ENCODE data around the gene VWA3A. TPM values are rescaled to one million over a fixed set of nuclear protein-coding genes. Genes with fewer than 3 reads are reported as not detected.

VWA3A gene
- total and polyA plus RNA-seq, 2 of the 4 experiments (the other 2 are of a cell fraction) = not detected

- H2BK120ac ChIP-seq (ENCODE audit: low read depth, low read length) = peak overlapping the region; percentile 32
- H3K23ac ChIP-seq (ENCODE audit: low read depth, low read length) = peak overlapping the region; percentile 81
- H3K9me3 ChIP-seq (ENCODE audit: control insufficient read depth, insufficient read depth, low read length) = peaks cover 2% of the 10 kb centered on the region
- no TSS peak for BruUV-seq (replicated peaks)
- no peak for ATAC-seq (ENCODE audit: low read depth)
- TF ChIP-seq, protein P1, sequence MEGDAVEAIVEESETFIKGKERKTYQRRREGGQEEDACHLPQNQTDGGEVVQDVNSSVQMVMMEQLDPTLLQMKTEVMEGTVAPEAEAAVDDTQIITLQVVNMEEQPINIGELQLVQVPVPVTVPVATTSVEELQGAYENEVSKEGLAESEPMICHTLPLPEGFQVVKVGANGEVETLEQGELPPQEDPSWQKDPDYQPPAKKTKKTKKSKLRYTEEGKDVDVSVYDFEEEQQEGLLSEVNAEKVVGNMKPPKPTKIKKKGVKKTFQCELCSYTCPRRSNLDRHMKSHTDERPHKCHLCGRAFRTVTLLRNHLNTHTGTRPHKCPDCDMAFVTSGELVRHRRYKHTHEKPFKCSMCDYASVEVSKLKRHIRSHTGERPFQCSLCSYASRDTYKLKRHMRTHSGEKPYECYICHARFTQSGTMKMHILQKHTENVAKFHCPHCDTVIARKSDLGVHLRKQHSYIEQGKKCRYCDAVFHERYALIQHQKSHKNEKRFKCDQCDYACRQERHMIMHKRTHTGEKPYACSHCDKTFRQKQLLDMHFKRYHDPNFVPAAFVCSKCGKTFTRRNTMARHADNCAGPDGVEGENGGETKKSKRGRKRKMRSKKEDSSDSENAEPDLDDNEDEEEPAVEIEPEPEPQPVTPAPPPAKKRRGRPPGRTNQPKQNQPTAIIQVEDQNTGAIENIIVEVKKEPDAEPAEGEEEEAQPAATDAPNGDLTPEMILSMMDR (conservative IDR thresholded peaks at IDR 0.05; ENCODE audit: low read depth, low read length) = no peak
- TF ChIP-seq RCOR1 (IDR thresholded peaks at IDR 0.05; ENCODE audit: insufficient replicate concordance, low read length) (no peak), ELK1 (IDR thresholded peaks at IDR 0.05; ENCODE audit: borderline replicate concordance, low read depth, low read length) (no peak), NFE2L2 (IDR thresholded peaks at IDR 0.05; ENCODE audit: low read depth, low read length) (no peak)
- H4K8ac ChIP-seq (ENCODE audit: low read depth in 2 of 2, low read length in 2 of 2) = peak overlapping the region in 1 of 2 experiments; percentile 11; a peak in 1 of 4 replicates
- DNase-seq = no peak
- H3K18ac ChIP-seq (ENCODE audit: low read depth, low read length) = no peak overlapping the region
- H2BK5ac ChIP-seq (ENCODE audit: low read depth, low read length, poor library complexity, severe bottlenecking) = no peak overlapping the region
- peak overlapping the region; percentile 72 for H2AK5ac ChIP-seq (ENCODE audit: low read depth, low read length)
- in situ Hi-C loops (cut with MboI; ENCODE audit: low sequenced_read_pairs) = loop anchor here (5.0 kb wide), 1 partner anchor 69 kb away; the partner anchor contains the start of gene PDZD9
- WGBS, 2 experiments (ENCODE audit: extremely low coverage in 2 of 2, insufficient read length in 1 of 2) = no CpG with 5 or more reads among the region's 7 CpGs
- H3K4me1 ChIP-seq (ENCODE audit: control insufficient read depth, insufficient read depth, low read length) = peaks cover 15% of the 10 kb centered on the region
- ChIA-PET CTCF (interaction anchor here (1.1 to 1.2 kb wide), 2 partner anchors 45 to 70 kb away, joined by 3 read pairs; no protein-coding TSS in a partner anchor), POLR2A (ENCODE audit: unreplicated experiment) (interaction anchor here (1.0 kb wide), 1 partner anchor 63 kb away, joined by 3 read pairs; the partner anchor contains the start of gene MOSMO)
- H3K56ac ChIP-seq (ENCODE audit: extremely low read depth, insufficient read depth, low read length) = no peak overlapping the region
- H2BK15ac ChIP-seq (ENCODE audit: low read depth, low read length) = peak overlapping the region; percentile 58; the same call in 1 of the 3 replicates
- H3K36me3 ChIP-seq (ENCODE audit: control insufficient read depth, insufficient read depth, low read length) = peaks cover 3% of the 10 kb centered on the region; the same call in 1 of the 2 replicates
- no peak overlapping the region for H3K9ac ChIP-seq (ENCODE audit: low read depth, low read length)
- H4K20me1 ChIP-seq (ENCODE audit: insufficient read depth, low read length) = peaks cover 17% of the 10 kb centered on the region
- peak overlapping the region; percentile 58; the same call in 1 of the 2 replicates for H3K14ac ChIP-seq (replicated peaks; ENCODE audit: low read depth, low read length)
- H3K79me1 ChIP-seq (ENCODE audit: low read depth in 1 of 2, low read length in 2 of 2) = peaks cover 30 to 55% of the 10 kb centered on the region in 2 experiments
- intact Hi-C loops (cut with micrococcal nuclease) = no loop called here
- H3K4me3 ChIP-seq (ENCODE audit: insufficient read depth, low read depth, low read length) = no peak overlapping the region
- H2AFZ ChIP-seq (replicated peaks; ENCODE audit: low read length, poor library complexity) = no peak overlapping the region
- H3K4ac ChIP-seq (ENCODE audit: low read depth, low read length) = peak overlapping the region; percentile 73
- no peak overlapping the region for H2AK9ac ChIP-seq (replicated peaks; ENCODE audit: low read depth, low read length, poor library complexity)
- H4K91ac ChIP-seq (ENCODE audit: insufficient read depth, low read depth, low read length) = peak overlapping the region; percentile 25
- H2BK20ac ChIP-seq (ENCODE audit: low read depth, low read length) = peak overlapping the region; percentile 44
- peaks cover 20% of the 10 kb centered on the region for H3K9me1 ChIP-seq (ENCODE audit: insufficient read depth, low read length)
- H3K27me3 ChIP-seq (ENCODE audit: control insufficient read depth, insufficient read depth, low read length) = no peaks in the 10 kb centered on the region
- no peak overlapping the region for H3K27ac ChIP-seq (ENCODE audit: insufficient read depth, low read length)
- dilution Hi-C loops (cut with HindIII; ENCODE audit: low sequenced_read_pairs, unreplicated experiment) = no loop called here
- H3K4me2 ChIP-seq (ENCODE audit: low read depth, low read length) = no peak overlapping the region
- no peak overlapping the region for H4K5ac ChIP-seq (ENCODE audit: low read depth, low read length)
Observed at GRCh38 chr16:22071331-22071910, 20.9 kb upstream of the VWA3A start.

All from IMR-90 (cell line).